Measurements from ENCODE around the gene REV3L. TPM values are rescaled to one million over a fixed set of nuclear protein-coding genes. Genes with fewer than 3 reads are reported as not detected.

The REV3L gene
- total and polyA plus RNA-seq, 9 of the 15 experiments (the other 6 are each of a cell fraction or from before 2014, with no cell fraction given), result 5.5 to 24.4 (median 14.4) TPM

GRCh38 chr6:111527367-111527766 lies 44.3 kb upstream of the REV3L start:
- in situ Hi-C loops (cut with MboI), result no loop called here
- POLR2A ChIA-PET, result interaction anchor here (0.6 kb wide), 1 partner anchor 11 kb away, joined by 3 read pairs; no protein-coding TSS in a partner anchor
- no peak for TF ChIP-seq PHF21A (IDR thresholded peaks at IDR 0.05; ENCODE audit: borderline replicate concordance, low read depth)

DNA sequence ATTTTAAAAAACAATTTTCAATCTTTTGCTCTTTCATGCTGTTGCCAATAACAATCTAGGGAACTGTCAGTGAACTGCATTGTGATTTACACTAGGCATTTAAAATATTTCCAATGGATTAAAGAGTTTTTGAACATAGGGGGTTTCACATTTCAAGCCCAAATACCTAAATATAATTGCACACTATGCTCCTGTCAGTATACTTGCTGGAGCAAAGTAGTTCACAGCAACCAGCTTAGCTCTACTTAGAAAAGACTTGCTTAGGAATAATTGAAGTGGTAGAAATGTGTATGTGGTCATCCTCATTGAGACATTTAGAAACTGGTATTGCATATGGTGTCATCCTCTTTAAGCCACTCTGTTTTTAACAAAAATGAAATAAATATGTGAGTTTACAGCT lies 41.7 kb upstream of the REV3L start:
- Histone ChIP-seq H3K36me3 (ENCODE audit: control insufficient read depth, insufficient read depth, low read length) (no peaks in the 10 kb centered on the region), H3K27ac (ENCODE audit: extremely low read depth, low read depth, low read length) (no peak overlapping the region), H2AFZ (ENCODE audit: low read depth, low read length) (no peak overlapping the region), H3K4me1 (replicated peaks in 1 of 2; ENCODE audit: control insufficient read depth in 2 of 2, insufficient read depth in 2 of 2, low read length in 2 of 2) (peaks cover 0 to 8% of the 10 kb centered on the region in 2 experiments; a peak in 2 of 5 replicates), H3K9me1 (ENCODE audit: control insufficient read depth, insufficient read depth, low read length) (no peaks in the 10 kb centered on the region), H4K20me1 (replicated peaks; ENCODE audit: control insufficient read depth, insufficient read depth, low read length) (no peaks in the 10 kb centered on the region), H3K9ac (ENCODE audit: insufficient read depth in 1 of 2, low read depth in 2 of 2, low read length in 2 of 2) (no peak overlapping the region), H3K9me3 (replicated peaks; ENCODE audit: control insufficient read depth, insufficient read depth, low read depth, low read length) (no peaks in the 10 kb centered on the region), H3K79me2 (ENCODE audit: control insufficient read depth, insufficient read depth, low read length) (no peaks in the 10 kb centered on the region), H3K4me2 (ENCODE audit: insufficient read depth, low read length) (no peak overlapping the region), H3K4me3 (no peak overlapping the region), H3K27me3 (ENCODE audit: control insufficient read depth in 2 of 2, insufficient read depth in 2 of 2, low read length in 2 of 2) (no peaks in the 10 kb centered on the region)
- intact Hi-C loops (cut with micrococcal nuclease) (no loop called here), in situ Hi-C loops (cut with MboI) (no loop called here)
- FAIRE-seq (no peak), ATAC-seq (no peak), DNase-seq (ENCODE audit: extremely low read depth in 1 of 4, low spot score in 3 of 4) (no peak)
- ChIA-PET CTCF (ENCODE audit: low intra/inter-chr PET ratio) (no interaction called here), POLR2A (interaction anchor here (0.7 to 1.2 kb wide), 3 partner anchors 9 to 40 kb away, joined by 3 read pairs; no protein-coding TSS in a partner anchor)
- BruUV-seq (replicated peaks), result no TSS peak
- no peak for TF ChIP-seq MEF2A (IDR thresholded peaks at IDR 0.05; ENCODE audit: control insufficient read depth, low read depth, low read length)
- no peak for TF ChIP-seq ZNF175 (CRISPR knock-in tag; IDR thresholded peaks at IDR 0.05; ENCODE audit: low read depth)
- TF ChIP-seq CREM (IDR thresholded peaks at IDR 0.05; ENCODE audit: low read depth), result no peak
- no peak for TF ChIP-seq ELK3 (CRISPR knock-in tag; IDR thresholded peaks at IDR 0.05)
- TF ChIP-seq, protein P1, sequence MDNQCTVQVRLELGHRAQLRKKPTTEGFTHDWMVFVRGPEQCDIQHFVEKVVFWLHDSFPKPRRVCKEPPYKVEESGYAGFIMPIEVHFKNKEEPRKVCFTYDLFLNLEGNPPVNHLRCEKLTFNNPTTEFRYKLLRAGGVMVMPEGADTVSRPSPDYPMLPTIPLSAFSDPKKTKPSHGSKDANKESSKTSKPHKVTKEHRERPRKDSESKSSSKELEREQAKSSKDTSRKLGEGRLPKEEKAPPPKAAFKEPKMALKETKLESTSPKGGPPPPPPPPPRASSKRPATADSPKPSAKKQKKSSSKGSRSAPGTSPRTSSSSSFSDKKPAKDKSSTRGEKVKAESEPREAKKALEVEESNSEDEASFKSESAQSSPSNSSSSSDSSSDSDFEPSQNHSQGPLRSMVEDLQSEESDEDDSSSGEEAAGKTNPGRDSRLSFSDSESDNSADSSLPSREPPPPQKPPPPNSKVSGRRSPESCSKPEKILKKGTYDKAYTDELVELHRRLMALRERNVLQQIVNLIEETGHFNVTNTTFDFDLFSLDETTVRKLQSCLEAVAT (IDR thresholded peaks at IDR 0.05), result no peak
- no peak for TF ChIP-seq HES1 (IDR thresholded peaks at IDR 0.05; ENCODE audit: low read depth)
- TF ChIP-seq RHOXF2B (CRISPR knock-in tag; conservative IDR thresholded peaks at IDR 0.05), result no peak
- no peak for TF ChIP-seq MCM7 (IDR thresholded peaks at IDR 0.05)
- TF ChIP-seq TFE3 (CRISPR knock-in tag; IDR thresholded peaks at IDR 0.05), result no peak

More at GRCh38 chr6:111527367-111527766, 44.3 kb upstream of the REV3L start:
- no peak for DNase-seq (ENCODE audit: extremely low read depth in 1 of 4, low spot score in 3 of 4)
- Histone ChIP-seq H3K36me3 (ENCODE audit: control insufficient read depth, insufficient read depth, low read length) (no peaks in the 10 kb centered on the region), H3K4me3 (no peak overlapping the region), H3K9me3 (replicated peaks; ENCODE audit: control insufficient read depth, insufficient read depth, low read depth, low read length) (no peaks in the 10 kb centered on the region), H3K9me1 (ENCODE audit: control insufficient read depth, insufficient read depth, low read length) (no peaks in the 10 kb centered on the region), H3K27ac (ENCODE audit: extremely low read depth, low read depth, low read length) (no peak overlapping the region), H2AFZ (ENCODE audit: low read depth, low read length) (no peak overlapping the region), H3K79me2 (ENCODE audit: control insufficient read depth, insufficient read depth, low read length) (no peaks in the 10 kb centered on the region), H3K9ac (ENCODE audit: insufficient read depth in 1 of 2, low read depth in 2 of 2, low read length in 2 of 2) (no peak overlapping the region), H4K20me1 (replicated peaks; ENCODE audit: control insufficient read depth, insufficient read depth, low read length) (no peaks in the 10 kb centered on the region), H3K27me3 (ENCODE audit: control insufficient read depth in 2 of 2, insufficient read depth in 2 of 2, low read length in 2 of 2) (no peaks in the 10 kb centered on the region), H3K4me1 (replicated peaks in 1 of 2; ENCODE audit: control insufficient read depth in 2 of 2, insufficient read depth in 2 of 2, low read length in 2 of 2) (peaks cover 0 to 8% of the 10 kb centered on the region in 2 experiments; a peak in 2 of 5 replicates), H3K4me2 (ENCODE audit: insufficient read depth, low read length) (no peak overlapping the region)
- CTCF ChIA-PET (ENCODE audit: low intra/inter-chr PET ratio), result no interaction called here
- ATAC-seq, result peak; percentile 38; the same call in 1 of the 3 replicates
- intact Hi-C loops (cut with micrococcal nuclease), result no loop called here
- no peak for FAIRE-seq
- BruUV-seq (replicated peaks), result no TSS peak
